ENCODE measurements around the gene FKBP14.

FKBP14 gene

DNA sequence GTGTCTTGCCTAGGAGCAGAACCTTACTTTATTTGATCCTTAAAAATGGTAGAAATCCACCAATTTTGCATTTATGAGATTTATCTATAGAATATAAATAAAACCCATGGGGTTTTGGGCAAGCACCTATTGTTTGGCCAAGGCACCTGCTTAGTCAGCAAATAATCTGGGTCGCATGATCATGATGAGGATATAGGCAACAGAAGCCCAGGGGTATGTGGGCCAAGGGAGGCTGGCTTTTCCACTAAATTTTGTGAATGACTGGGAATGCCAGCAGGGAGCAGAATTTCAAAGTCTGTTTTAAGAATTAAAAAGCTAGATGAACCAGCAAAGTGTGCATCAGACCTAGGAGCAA lies 54.2 kb downstream of the FKBP14 start:
- Histone ChIP-seq H3K36me3 (ENCODE audit: control insufficient read depth, low read length) (peaks cover 20% of the 10 kb centered on the region), H3K4me1 (ENCODE audit: control insufficient read depth, low read length) (peaks cover 4% of the 10 kb centered on the region; the same call in 1 of the 2 replicates), H3K9me2 (replicated peaks; ENCODE audit: control insufficient read depth, low read length) (no peaks in the 10 kb centered on the region), H3K4me2 (ENCODE audit: low read length) (no peak overlapping the region), H4K20me1 (ENCODE audit: control insufficient read depth, insufficient read depth, low read depth, low read length) (no peaks in the 10 kb centered on the region), H3K27ac (ENCODE audit: low read depth, low read length) (no peak overlapping the region), H3K27me3 (ENCODE audit: control insufficient read depth, low read length) (no peaks in the 10 kb centered on the region), H3F3A (ENCODE audit: control insufficient read depth, insufficient read depth) (no peaks in the 10 kb centered on the region), H3K4me3 (ENCODE audit: low read length) (no peak overlapping the region), H3K9me3 (ENCODE audit: control insufficient read depth, insufficient read depth, low read length) (no peaks in the 10 kb centered on the region), H3K79me2 (ENCODE audit: control insufficient read depth, low read length) (peaks cover 72% of the 10 kb centered on the region)
- TF ChIP-seq, protein P1, sequence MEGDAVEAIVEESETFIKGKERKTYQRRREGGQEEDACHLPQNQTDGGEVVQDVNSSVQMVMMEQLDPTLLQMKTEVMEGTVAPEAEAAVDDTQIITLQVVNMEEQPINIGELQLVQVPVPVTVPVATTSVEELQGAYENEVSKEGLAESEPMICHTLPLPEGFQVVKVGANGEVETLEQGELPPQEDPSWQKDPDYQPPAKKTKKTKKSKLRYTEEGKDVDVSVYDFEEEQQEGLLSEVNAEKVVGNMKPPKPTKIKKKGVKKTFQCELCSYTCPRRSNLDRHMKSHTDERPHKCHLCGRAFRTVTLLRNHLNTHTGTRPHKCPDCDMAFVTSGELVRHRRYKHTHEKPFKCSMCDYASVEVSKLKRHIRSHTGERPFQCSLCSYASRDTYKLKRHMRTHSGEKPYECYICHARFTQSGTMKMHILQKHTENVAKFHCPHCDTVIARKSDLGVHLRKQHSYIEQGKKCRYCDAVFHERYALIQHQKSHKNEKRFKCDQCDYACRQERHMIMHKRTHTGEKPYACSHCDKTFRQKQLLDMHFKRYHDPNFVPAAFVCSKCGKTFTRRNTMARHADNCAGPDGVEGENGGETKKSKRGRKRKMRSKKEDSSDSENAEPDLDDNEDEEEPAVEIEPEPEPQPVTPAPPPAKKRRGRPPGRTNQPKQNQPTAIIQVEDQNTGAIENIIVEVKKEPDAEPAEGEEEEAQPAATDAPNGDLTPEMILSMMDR (IDR thresholded peaks at IDR 0.05; ENCODE audit: low read depth, low read length, poor library complexity, severe bottlenecking), result no peak
- TF ChIP-seq EZH2phosphoT487 (IDR thresholded peaks at IDR 0.05; ENCODE audit: borderline replicate concordance, low read length), result no peak

DNA sequence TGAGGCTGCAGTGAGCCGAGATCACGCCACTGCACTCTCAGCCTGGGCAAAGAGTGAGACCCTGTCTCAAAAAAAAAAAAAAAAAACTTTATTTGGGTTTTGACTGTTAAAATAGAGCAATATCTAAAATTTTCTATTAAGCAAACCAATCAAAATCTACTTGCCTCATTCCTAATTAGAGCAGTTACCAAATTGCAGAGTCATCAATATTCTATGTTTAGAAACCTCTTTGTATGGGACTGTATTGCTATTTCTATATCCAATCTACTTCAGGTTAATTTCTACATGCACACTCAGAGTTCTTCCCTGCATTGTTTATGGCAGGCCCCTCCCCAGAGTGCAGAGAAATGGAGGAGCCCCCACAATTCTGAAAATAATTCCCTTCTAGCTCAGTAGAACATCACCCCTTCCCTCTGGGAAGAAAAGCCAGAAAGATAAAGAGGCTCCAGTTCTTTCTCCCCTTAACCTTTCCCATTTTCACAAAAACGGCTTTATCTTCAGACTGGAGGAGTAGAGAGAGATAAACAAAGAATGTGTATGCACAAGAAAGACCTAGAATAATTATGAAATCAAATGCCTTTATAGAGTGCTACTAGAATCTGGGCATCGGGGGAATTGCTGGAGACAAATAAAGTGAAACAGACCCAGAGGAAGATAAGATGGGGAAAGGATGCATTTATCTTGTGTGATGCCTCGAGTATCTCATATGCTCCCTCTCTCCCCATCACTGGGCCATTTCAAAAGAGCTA lies 54.8 kb downstream of the FKBP14 start:
- Histone ChIP-seq H4K20me1 (ENCODE audit: control insufficient read depth, insufficient read depth, low read depth, low read length) (no peaks in the 10 kb centered on the region), H3K4me3 (ENCODE audit: low read length) (no peak overlapping the region), H3K9me3 (ENCODE audit: control insufficient read depth, insufficient read depth, low read length) (no peaks in the 10 kb centered on the region), H3F3A (ENCODE audit: control insufficient read depth, insufficient read depth) (no peaks in the 10 kb centered on the region), H3K4me2 (ENCODE audit: low read length) (no peak overlapping the region), H3K79me2 (ENCODE audit: control insufficient read depth, low read length) (peaks cover 67% of the 10 kb centered on the region), H3K4me1 (ENCODE audit: control insufficient read depth, low read length) (peaks cover 4% of the 10 kb centered on the region; the same call in 1 of the 2 replicates), H3K27ac (ENCODE audit: low read depth, low read length) (no peak overlapping the region), H3K36me3 (ENCODE audit: control insufficient read depth, low read length) (peaks cover 20% of the 10 kb centered on the region), H3K9me2 (replicated peaks; ENCODE audit: control insufficient read depth, low read length) (no peaks in the 10 kb centered on the region), H3K27me3 (ENCODE audit: control insufficient read depth, low read length) (no peaks in the 10 kb centered on the region)
- TF ChIP-seq, protein P1 (IDR thresholded peaks at IDR 0.05; ENCODE audit: low read depth, low read length, poor library complexity, severe bottlenecking), result no peak
- no peak for TF ChIP-seq EZH2phosphoT487 (IDR thresholded peaks at IDR 0.05; ENCODE audit: borderline replicate concordance, low read length)

DNA sequence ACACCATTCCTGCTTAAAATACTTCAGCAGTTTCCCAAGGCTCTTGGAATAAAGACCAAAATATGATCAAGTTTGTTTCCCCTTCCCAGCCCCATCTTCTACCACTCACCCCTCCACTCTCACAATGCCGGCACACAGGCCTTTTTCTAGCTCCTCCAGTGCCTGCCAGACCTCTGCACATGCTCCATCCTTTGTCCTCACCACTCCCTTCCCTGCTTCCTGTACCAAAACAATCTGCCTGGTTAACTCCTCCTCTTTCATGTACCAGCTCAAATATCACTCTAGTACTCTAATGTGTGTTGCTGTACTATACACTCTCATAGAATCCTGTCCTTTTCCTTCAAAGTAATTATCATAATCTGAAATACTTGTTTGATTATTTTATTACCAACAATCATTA lies 56.3 kb downstream of the FKBP14 start:
- no peak for TF ChIP-seq EZH2phosphoT487 (IDR thresholded peaks at IDR 0.05; ENCODE audit: borderline replicate concordance, low read length)
- TF ChIP-seq, protein P1 (IDR thresholded peaks at IDR 0.05; ENCODE audit: low read depth, low read length, poor library complexity, severe bottlenecking), result no peak
- Histone ChIP-seq H3K4me3 (ENCODE audit: low read length) (no peak overlapping the region), H3K36me3 (ENCODE audit: control insufficient read depth, low read length) (peaks cover 26% of the 10 kb centered on the region), H3K9me2 (replicated peaks; ENCODE audit: control insufficient read depth, low read length) (no peaks in the 10 kb centered on the region), H3F3A (ENCODE audit: control insufficient read depth, insufficient read depth) (no peaks in the 10 kb centered on the region), H4K20me1 (ENCODE audit: control insufficient read depth, insufficient read depth, low read depth, low read length) (no peaks in the 10 kb centered on the region), H3K27me3 (ENCODE audit: control insufficient read depth, low read length) (no peaks in the 10 kb centered on the region), H3K4me1 (ENCODE audit: control insufficient read depth, low read length) (peaks cover 2% of the 10 kb centered on the region; the same call in 1 of the 2 replicates), H3K4me2 (ENCODE audit: low read length) (no peak overlapping the region), H3K9me3 (ENCODE audit: control insufficient read depth, insufficient read depth, low read length) (no peaks in the 10 kb centered on the region), H3K27ac (ENCODE audit: low read depth, low read length) (no peak overlapping the region), H3K79me2 (ENCODE audit: control insufficient read depth, low read length) (peaks cover 52% of the 10 kb centered on the region)
